Measurements from ENCODE around the gene CNTNAP4.

GRCh38 chr16:76336112-76336511 is 58.9 kb downstream of the CNTNAP4 start:
- TF ChIP-seq CTCF (conservative IDR thresholded peaks at IDR 0.05) (no peak), EZH2 (IDR thresholded peaks at IDR 0.05; ENCODE audit: low read depth) (no peak)
